ENCODE measurements around the gene PFN4. TPM values are rescaled to one million over a fixed set of nuclear protein-coding genes. Genes with fewer than 3 reads are reported as not detected.
"Not testable (repeated sequence)": the region's sequence is repeated elsewhere in the genome, so short reads cannot be mapped to it uniquely, and the experiment has no call there.

Gene PFN4
- total RNA-seq, 4 donors from 2014 or later, result 1.0 TPM; not detected in 3

GRCh38 chr2:24105816-24106215 is 17.3 kb downstream of the PFN4 start:
- Histone ChIP-seq H3K36me3 (no peaks in the 10 kb centered on the region), H3K9me3 (no peaks in the 10 kb centered on the region), H3K4me3 (no peak overlapping the region), H3K4me1 (no peaks in the 10 kb centered on the region), H3K27ac (no peak overlapping the region), H3K27me3 (no peaks in the 10 kb centered on the region)
- no peak for DNase-seq (ENCODE audit: low spot score in 2 of 2)
- TF ChIP-seq EP300 (IDR thresholded peaks at IDR 0.05) (no peak), POLR2A (IDR thresholded peaks at IDR 0.05) (no peak), POLR2AphosphoS5 (IDR thresholded peaks at IDR 0.05) (no peak)
- TF ChIP-seq, protein P1, sequence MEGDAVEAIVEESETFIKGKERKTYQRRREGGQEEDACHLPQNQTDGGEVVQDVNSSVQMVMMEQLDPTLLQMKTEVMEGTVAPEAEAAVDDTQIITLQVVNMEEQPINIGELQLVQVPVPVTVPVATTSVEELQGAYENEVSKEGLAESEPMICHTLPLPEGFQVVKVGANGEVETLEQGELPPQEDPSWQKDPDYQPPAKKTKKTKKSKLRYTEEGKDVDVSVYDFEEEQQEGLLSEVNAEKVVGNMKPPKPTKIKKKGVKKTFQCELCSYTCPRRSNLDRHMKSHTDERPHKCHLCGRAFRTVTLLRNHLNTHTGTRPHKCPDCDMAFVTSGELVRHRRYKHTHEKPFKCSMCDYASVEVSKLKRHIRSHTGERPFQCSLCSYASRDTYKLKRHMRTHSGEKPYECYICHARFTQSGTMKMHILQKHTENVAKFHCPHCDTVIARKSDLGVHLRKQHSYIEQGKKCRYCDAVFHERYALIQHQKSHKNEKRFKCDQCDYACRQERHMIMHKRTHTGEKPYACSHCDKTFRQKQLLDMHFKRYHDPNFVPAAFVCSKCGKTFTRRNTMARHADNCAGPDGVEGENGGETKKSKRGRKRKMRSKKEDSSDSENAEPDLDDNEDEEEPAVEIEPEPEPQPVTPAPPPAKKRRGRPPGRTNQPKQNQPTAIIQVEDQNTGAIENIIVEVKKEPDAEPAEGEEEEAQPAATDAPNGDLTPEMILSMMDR (IDR thresholded peaks at IDR 0.05), result no peak
- WGBS, result 46% methylated on average over 2 of the region's 2 CpGs

GRCh38 chr2:24104906-24105305 is 18.2 kb downstream of the PFN4 start:
- TF ChIP-seq EP300 (IDR thresholded peaks at IDR 0.05) (no peak), POLR2AphosphoS5 (IDR thresholded peaks at IDR 0.05) (no peak), POLR2A (IDR thresholded peaks at IDR 0.05) (no peak)
- TF ChIP-seq, protein P1 (IDR thresholded peaks at IDR 0.05), result no peak
- 60% methylated on average over 4 of the region's 4 CpGs for WGBS
- no peak overlapping the region for H3K4me3 ChIP-seq
- no peak for DNase-seq (ENCODE audit: low spot score in 2 of 2)
- H3K4me1 ChIP-seq, result no peaks in the 10 kb centered on the region
- no peaks in the 10 kb centered on the region for H3K36me3 ChIP-seq
- no peak overlapping the region for H3K27ac ChIP-seq
- no peaks in the 10 kb centered on the region for H3K9me3 ChIP-seq
- no peaks in the 10 kb centered on the region for H3K27me3 ChIP-seq

DNA sequence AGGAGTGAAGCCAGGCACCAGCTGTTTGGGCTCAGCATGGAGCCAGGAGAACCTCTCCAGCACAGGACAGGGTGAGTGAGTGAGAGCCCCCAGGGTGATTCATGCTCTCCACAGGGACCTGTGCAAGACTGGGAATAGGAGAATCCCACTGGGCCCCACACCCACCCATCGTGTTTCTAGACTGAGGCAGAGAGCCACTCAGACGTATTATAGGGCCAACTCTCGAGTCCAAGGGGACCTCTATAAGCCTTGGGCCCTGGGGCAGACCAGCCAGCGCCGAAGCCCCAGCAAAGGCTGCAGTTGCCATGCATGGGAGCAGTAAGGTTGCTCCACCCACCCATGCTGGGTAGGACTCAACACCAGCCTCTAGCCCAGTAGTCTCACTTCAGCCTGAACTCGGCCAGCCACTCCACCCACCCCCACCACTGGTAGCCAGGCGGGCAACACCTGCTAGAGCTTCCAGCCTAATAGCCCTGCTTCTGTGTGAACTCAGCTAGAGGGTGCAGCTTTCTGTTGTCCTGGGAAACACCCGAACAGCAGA is 19.0 kb downstream of the PFN4 start:
- TF ChIP-seq POLR2AphosphoS5 (IDR thresholded peaks at IDR 0.05) (no peak), EP300 (IDR thresholded peaks at IDR 0.05) (no peak), POLR2A (IDR thresholded peaks at IDR 0.05) (no peak)
- TF ChIP-seq, protein P1 (IDR thresholded peaks at IDR 0.05), result no peak
- Histone ChIP-seq H3K9me3 (no peaks in the 10 kb centered on the region), H3K27me3 (no peaks in the 10 kb centered on the region), H3K36me3 (no peaks in the 10 kb centered on the region), H3K27ac (no peak overlapping the region), H3K4me3 (no peak overlapping the region), H3K4me1 (no peaks in the 10 kb centered on the region)
- no peak for DNase-seq (ENCODE audit: low spot score in 2 of 2)
- 100% methylated on average over 6 of the region's 8 CpGs for WGBS

- no peak for DNase-seq (ENCODE audit: low spot score in 2 of 2)
- TF ChIP-seq, protein P1 (IDR thresholded peaks at IDR 0.05), result no peak
- no peak for TF ChIP-seq POLR2A (IDR thresholded peaks at IDR 0.05)
- no peak for TF ChIP-seq POLR2AphosphoS5 (IDR thresholded peaks at IDR 0.05)
- no peak for TF ChIP-seq EP300 (IDR thresholded peaks at IDR 0.05)
- H3K27ac ChIP-seq, result no peak overlapping the region
- H3K27me3 ChIP-seq, result no peaks in the 10 kb centered on the region
- H3K4me3 ChIP-seq, result no peak overlapping the region
- no peaks in the 10 kb centered on the region for H3K9me3 ChIP-seq
- H3K36me3 ChIP-seq, result no peaks in the 10 kb centered on the region
- WGBS, result 60% methylated on average over 1 of the region's 1 CpG
- no peaks in the 10 kb centered on the region for H3K4me1 ChIP-seq
Measured at GRCh38 chr2:24102677-24103076, 20.5 kb downstream of the PFN4 start.

- WGBS, result 44% methylated on average over 2 of the region's 2 CpGs
- no peaks in the 10 kb centered on the region for H3K4me1 ChIP-seq
Measured at GRCh38 chr2:24101992-24102391, 21.1 kb downstream of the PFN4 start.

GRCh38 chr2:24100732-24101131 is 22.4 kb downstream of the PFN4 start:
- H3K27ac ChIP-seq; H3K36me3 ChIP-seq; H3K9me3 ChIP-seq; H3K27me3 ChIP-seq; H3K4me1 ChIP-seq; DNase-seq (ENCODE audit: low spot score in 2 of 2); H3K4me3 ChIP-seq: not testable (repeated sequence)
- WGBS, result 90% methylated on average over 2 of the region's 2 CpGs

More at GRCh38 chr2:24101992-24102391, 21.1 kb downstream of the PFN4 start:
- H3K27ac ChIP-seq, result no peak overlapping the region
- no peak overlapping the region for H3K4me3 ChIP-seq
- TF ChIP-seq POLR2A (IDR thresholded peaks at IDR 0.05) (no peak), POLR2AphosphoS5 (IDR thresholded peaks at IDR 0.05) (no peak), EP300 (IDR thresholded peaks at IDR 0.05) (no peak)
- TF ChIP-seq, protein P1 (IDR thresholded peaks at IDR 0.05), result no peak
- DNase-seq (ENCODE audit: low spot score in 2 of 2), result no peak
- no peaks in the 10 kb centered on the region for H3K9me3 ChIP-seq
- H3K36me3 ChIP-seq, result no peaks in the 10 kb centered on the region
- H3K27me3 ChIP-seq, result no peaks in the 10 kb centered on the region

GRCh38 chr2:24095171-24095677 is 27.9 kb downstream of the PFN4 start:
- not testable (repeated sequence) for H3K36me3 ChIP-seq, H3K27ac ChIP-seq
- WGBS, result 87% methylated on average over 12 of the region's 17 CpGs

DNA sequence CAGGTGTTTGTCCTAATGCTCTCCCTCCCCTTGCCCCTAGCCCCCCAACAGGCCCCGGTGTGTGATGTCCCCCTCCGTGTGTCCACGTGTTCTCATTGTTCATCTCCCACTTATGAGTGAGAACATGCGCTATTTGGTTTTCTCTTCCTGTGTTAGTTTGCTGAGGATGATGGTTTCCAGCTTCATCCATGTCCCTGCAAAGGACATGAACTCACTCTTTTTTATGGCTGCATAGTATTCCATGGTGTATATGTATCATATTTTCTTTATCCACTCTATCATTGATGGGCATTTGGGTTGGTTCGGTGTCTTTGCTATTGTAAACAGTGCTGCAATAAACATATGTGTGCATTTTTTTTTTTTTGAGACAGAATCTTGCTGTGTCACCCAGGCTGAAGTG is 29.9 kb downstream of the PFN4 start:
- WGBS, result over 99% methylated on average over 5 of the region's 5 CpGs
- H3K27ac ChIP-seq; DNase-seq (ENCODE audit: low spot score in 2 of 2); H3K27me3 ChIP-seq; H3K9me3 ChIP-seq; H3K4me3 ChIP-seq; H3K4me1 ChIP-seq; H3K36me3 ChIP-seq: not testable (repeated sequence)

More at GRCh38 chr2:24095171-24095677, 27.9 kb downstream of the PFN4 start:
- H3K9me3 ChIP-seq; H3K27me3 ChIP-seq; H3K4me3 ChIP-seq; H3K4me1 ChIP-seq; DNase-seq (ENCODE audit: low spot score in 2 of 2): not testable (repeated sequence)

All from suprapubic skin (tissue), 4 donors.